ENCODE measurements around the gene CTLA4.

CTLA4 gene

GRCh38 chr2:203835892-203836800 lies 31.4 kb upstream of the CTLA4 start:
- H3K4me1 ChIP-seq (ENCODE audit: control insufficient read depth, insufficient read depth, low read length): no peaks in the 10 kb centered on the region
- no peak overlapping the region for H3K4me3 ChIP-seq (ENCODE audit: low read depth, low read length)
- no peaks in the 10 kb centered on the region for H3K36me3 ChIP-seq (ENCODE audit: control insufficient read depth, insufficient read depth, low read length)

DNA sequence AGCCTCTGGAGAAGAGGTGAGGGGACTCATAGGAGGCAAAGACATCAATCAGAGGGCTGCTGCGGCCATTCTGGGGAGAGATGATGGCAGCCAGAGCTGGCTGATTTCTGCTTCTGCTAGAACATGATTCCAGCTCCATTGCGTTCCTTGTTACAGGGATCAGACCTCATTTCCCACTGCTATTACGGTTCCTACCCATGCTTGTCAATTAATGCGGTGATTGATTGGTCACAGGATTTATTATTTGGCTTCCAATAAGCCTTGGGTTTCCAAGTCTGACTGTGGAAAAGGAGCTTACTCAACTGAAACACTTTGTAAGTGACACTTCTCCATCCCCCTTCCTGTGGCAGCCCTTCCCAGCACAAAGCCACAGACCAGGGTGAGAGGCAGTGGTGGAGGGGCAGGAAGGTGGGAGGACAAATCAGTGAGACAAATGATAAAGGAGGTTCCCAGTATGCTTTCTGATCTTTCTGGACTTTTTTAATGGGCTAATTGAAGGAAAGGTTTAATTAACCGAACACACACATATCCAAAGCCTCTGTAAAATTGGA lies 26.8 kb upstream of the CTLA4 start:
- no peaks in the 10 kb centered on the region for H3K4me1 ChIP-seq (ENCODE audit: control insufficient read depth, insufficient read depth, low read length)
- no peak overlapping the region for H3K4me3 ChIP-seq (ENCODE audit: low read depth, low read length)
- no peaks in the 10 kb centered on the region for H3K9me3 ChIP-seq (ENCODE audit: control insufficient read depth, insufficient read depth, low read length)
- H3K36me3 ChIP-seq (ENCODE audit: control insufficient read depth, insufficient read depth, low read length): no peaks in the 10 kb centered on the region
- H3K9ac ChIP-seq (ENCODE audit: low read depth, low read length): no peak overlapping the region
- H3K27me3 ChIP-seq (ENCODE audit: control insufficient read depth, insufficient read depth, low read length): no peaks in the 10 kb centered on the region

More at GRCh38 chr2:203835892-203836800, 31.4 kb upstream of the CTLA4 start:
- Histone ChIP-seq H3K9me3 (ENCODE audit: control insufficient read depth, insufficient read depth, low read length) (no peaks in the 10 kb centered on the region), H3K9ac (ENCODE audit: low read depth, low read length) (no peak overlapping the region), H3K27me3 (ENCODE audit: control insufficient read depth, insufficient read depth, low read length) (no peaks in the 10 kb centered on the region)

- Histone ChIP-seq H3K27me3 (ENCODE audit: control insufficient read depth, insufficient read depth, low read length) (no peaks in the 10 kb centered on the region), H3K4me1 (ENCODE audit: control insufficient read depth, insufficient read depth, low read length) (no peaks in the 10 kb centered on the region), H3K9me3 (ENCODE audit: control insufficient read depth, insufficient read depth, low read length) (no peaks in the 10 kb centered on the region), H3K9ac (ENCODE audit: low read depth, low read length) (no peak overlapping the region), H3K36me3 (ENCODE audit: control insufficient read depth, insufficient read depth, low read length) (no peaks in the 10 kb centered on the region), H3K4me3 (ENCODE audit: low read depth, low read length) (no peak overlapping the region)
These were observed 25.9 kb upstream of the CTLA4 start for GRCh38 chr2:203841654-203842053.

GRCh38 chr2:203842373-203842772 lies 25.2 kb upstream of the CTLA4 start:
- Histone ChIP-seq H3K4me1 (ENCODE audit: control insufficient read depth, insufficient read depth, low read length) (no peaks in the 10 kb centered on the region), H3K9me3 (ENCODE audit: control insufficient read depth, insufficient read depth, low read length) (no peaks in the 10 kb centered on the region), H3K9ac (ENCODE audit: low read depth, low read length) (no peak overlapping the region), H3K36me3 (ENCODE audit: control insufficient read depth, insufficient read depth, low read length) (no peaks in the 10 kb centered on the region), H3K27me3 (ENCODE audit: control insufficient read depth, insufficient read depth, low read length) (no peaks in the 10 kb centered on the region), H3K4me3 (ENCODE audit: low read depth, low read length) (no peak overlapping the region)

DNA sequence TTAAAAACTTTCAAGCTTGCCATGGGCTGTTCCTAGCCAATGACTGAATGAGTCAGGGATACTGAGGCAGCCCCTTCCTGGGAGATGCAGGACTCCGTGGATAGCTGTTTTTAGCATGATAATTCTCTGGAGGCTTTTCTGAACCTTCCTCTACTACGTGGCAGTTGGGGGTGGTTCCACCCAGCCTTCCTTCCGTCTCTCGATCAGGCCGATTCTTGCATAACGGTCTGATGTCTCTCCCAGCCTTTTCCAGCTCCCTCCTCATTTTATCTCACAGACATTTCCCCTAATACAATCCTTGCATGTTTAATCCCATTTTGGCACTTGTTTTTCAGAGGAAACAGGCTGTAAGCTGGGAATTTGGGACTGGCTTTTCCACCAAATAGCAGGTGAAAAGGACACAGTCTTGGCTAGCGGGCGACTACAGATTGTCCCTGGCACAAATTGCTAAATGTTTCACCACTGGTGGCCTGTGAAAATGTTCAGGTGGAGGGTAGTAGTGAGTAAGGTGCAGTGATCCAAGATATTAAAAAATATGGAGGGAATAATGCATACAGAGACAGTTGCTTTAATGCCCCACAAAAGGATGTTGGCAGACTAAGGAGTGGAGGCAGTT lies 21.0 kb upstream of the CTLA4 start:
- H3K4me3 ChIP-seq (ENCODE audit: low read depth, low read length): no peak overlapping the region
- H3K4me1 ChIP-seq (ENCODE audit: control insufficient read depth, insufficient read depth, low read length): no peaks in the 10 kb centered on the region
- no peak overlapping the region for H3K9ac ChIP-seq (ENCODE audit: low read depth, low read length)
- H3K36me3 ChIP-seq (ENCODE audit: control insufficient read depth, insufficient read depth, low read length): no peaks in the 10 kb centered on the region
- no peaks in the 10 kb centered on the region for H3K9me3 ChIP-seq (ENCODE audit: control insufficient read depth, insufficient read depth, low read length)
- no peaks in the 10 kb centered on the region for H3K27me3 ChIP-seq (ENCODE audit: control insufficient read depth, insufficient read depth, low read length)

DNA sequence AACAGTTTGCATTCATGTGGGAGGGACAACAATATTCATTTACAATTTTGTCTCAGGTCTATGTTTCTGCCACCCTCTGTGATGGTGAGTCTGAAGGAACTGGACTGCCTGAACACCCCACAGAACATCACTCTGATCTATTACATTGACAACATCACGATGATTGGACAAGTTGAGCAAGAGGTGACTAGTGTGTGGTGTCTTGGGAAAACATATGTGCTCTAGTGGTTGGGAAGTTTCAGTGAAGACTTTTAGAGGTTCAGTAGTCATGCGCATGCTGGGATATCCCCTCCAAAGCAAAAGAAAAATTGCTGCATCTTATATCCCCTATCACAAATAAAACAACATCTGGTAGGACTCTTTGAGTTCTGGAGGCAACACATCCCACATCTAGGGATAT lies 18.6 kb upstream of the CTLA4 start:
- H3K9ac ChIP-seq (ENCODE audit: low read depth, low read length): no peak overlapping the region
- no peaks in the 10 kb centered on the region for H3K36me3 ChIP-seq (ENCODE audit: control insufficient read depth, insufficient read depth, low read length)
- H3K27me3 ChIP-seq (ENCODE audit: control insufficient read depth, insufficient read depth, low read length): no peaks in the 10 kb centered on the region
- H3K4me3 ChIP-seq (ENCODE audit: low read depth, low read length): no peak overlapping the region
- H3K9me3 ChIP-seq (ENCODE audit: control insufficient read depth, insufficient read depth, low read length): no peaks in the 10 kb centered on the region
- no peaks in the 10 kb centered on the region for H3K4me1 ChIP-seq (ENCODE audit: control insufficient read depth, insufficient read depth, low read length)

- Histone ChIP-seq H3K36me3 (ENCODE audit: control insufficient read depth, insufficient read depth, low read length) (no peaks in the 10 kb centered on the region), H3K4me1 (ENCODE audit: control insufficient read depth, insufficient read depth, low read length) (no peaks in the 10 kb centered on the region), H3K9me3 (ENCODE audit: control insufficient read depth, insufficient read depth, low read length) (no peaks in the 10 kb centered on the region), H3K4me3 (ENCODE audit: low read depth, low read length) (no peak overlapping the region), H3K27me3 (ENCODE audit: control insufficient read depth, insufficient read depth, low read length) (no peaks in the 10 kb centered on the region), H3K9ac (ENCODE audit: low read depth, low read length) (no peak overlapping the region)
These were observed 14.8 kb upstream of the CTLA4 start for GRCh38 chr2:203852760-203853159.

- no peak overlapping the region for H3K4me3 ChIP-seq (ENCODE audit: low read depth, low read length)
- no peak overlapping the region for H3K9ac ChIP-seq (ENCODE audit: low read depth, low read length)
- no peaks in the 10 kb centered on the region for H3K4me1 ChIP-seq (ENCODE audit: control insufficient read depth, insufficient read depth, low read length)
- H3K9me3 ChIP-seq (ENCODE audit: control insufficient read depth, insufficient read depth, low read length): no peaks in the 10 kb centered on the region
- H3K27me3 ChIP-seq (ENCODE audit: control insufficient read depth, insufficient read depth, low read length): no peaks in the 10 kb centered on the region
- H3K36me3 ChIP-seq (ENCODE audit: control insufficient read depth, insufficient read depth, low read length): no peaks in the 10 kb centered on the region
These were observed 14.3 kb upstream of the CTLA4 start for GRCh38 chr2:203853271-203853670.

DNA sequence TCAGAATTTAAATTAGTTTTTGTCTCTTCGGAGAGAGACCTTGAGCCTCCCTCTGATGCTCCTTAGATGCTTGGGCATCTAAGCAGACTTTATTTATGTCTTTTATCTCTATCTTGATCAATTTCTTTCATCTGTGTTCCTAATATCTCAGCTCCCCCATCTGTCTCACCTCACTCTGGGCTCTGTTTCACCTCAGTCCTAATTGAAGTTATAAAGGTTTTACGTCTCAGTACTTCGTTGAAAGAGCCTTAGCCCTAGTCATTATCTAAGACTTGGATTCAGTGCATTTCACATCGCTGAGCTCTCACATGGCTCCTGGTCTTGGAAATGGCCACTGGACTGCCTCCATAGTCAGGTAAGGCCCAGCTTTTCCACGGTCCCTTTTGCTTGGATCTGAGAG lies 13.8 kb upstream of the CTLA4 start:
- Histone ChIP-seq H3K4me3 (ENCODE audit: low read depth, low read length) (no peak overlapping the region), H3K27me3 (ENCODE audit: control insufficient read depth, insufficient read depth, low read length) (no peaks in the 10 kb centered on the region), H3K9me3 (ENCODE audit: control insufficient read depth, insufficient read depth, low read length) (no peaks in the 10 kb centered on the region), H3K9ac (ENCODE audit: low read depth, low read length) (no peak overlapping the region), H3K4me1 (ENCODE audit: control insufficient read depth, insufficient read depth, low read length) (no peaks in the 10 kb centered on the region), H3K36me3 (ENCODE audit: control insufficient read depth, insufficient read depth, low read length) (no peaks in the 10 kb centered on the region)

DNA sequence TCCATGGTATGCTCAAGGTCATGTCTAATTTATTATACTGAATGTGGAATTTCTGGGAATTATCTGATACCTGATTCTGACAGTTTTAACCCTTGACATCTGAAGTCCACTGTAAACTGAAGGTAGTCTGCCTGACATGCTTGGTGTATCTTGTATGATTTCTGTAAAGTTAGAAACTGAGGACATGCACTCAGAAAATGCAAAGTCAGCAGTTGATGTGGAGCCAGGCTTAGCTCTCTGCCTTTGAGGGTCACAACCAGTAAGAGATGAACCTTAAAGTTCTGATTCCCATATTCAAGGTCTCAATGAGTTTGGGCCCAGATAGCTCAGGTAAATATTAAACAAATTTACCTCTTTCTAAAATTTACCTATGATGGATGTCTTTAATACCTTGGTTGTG lies 12.3 kb upstream of the CTLA4 start:
- H3K4me3 ChIP-seq (ENCODE audit: low read depth, low read length): no peak overlapping the region
- H3K4me1 ChIP-seq (ENCODE audit: control insufficient read depth, insufficient read depth, low read length): no peaks in the 10 kb centered on the region
- no peaks in the 10 kb centered on the region for H3K27me3 ChIP-seq (ENCODE audit: control insufficient read depth, insufficient read depth, low read length)
- no peak overlapping the region for H3K9ac ChIP-seq (ENCODE audit: low read depth, low read length)
- H3K36me3 ChIP-seq (ENCODE audit: control insufficient read depth, insufficient read depth, low read length): no peaks in the 10 kb centered on the region
- H3K9me3 ChIP-seq (ENCODE audit: control insufficient read depth, insufficient read depth, low read length): no peaks in the 10 kb centered on the region

DNA sequence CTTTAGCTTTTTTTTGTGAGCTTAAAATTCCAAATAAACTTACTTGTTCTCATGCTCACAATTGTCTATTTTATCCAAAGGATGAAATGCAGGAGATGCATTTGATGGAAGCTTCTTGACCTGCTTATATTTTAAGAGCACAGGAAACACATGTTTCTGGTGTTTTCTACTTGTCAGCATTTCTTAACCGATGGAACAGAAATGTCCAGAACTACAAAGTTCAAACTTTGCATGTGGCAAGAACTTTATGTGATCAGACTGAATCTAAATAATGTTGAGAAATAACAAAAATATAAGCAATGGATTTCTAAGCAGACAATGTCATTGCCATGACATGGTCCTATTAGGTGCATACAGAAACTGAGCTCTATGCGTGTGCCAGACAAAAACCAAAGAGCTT lies 9.9 kb upstream of the CTLA4 start:
- no peaks in the 10 kb centered on the region for H3K9me3 ChIP-seq (ENCODE audit: control insufficient read depth, insufficient read depth, low read length)
- no peak overlapping the region for H3K4me3 ChIP-seq (ENCODE audit: low read depth, low read length)
- H3K9ac ChIP-seq (ENCODE audit: low read depth, low read length): no peak overlapping the region
- H3K36me3 ChIP-seq (ENCODE audit: control insufficient read depth, insufficient read depth, low read length): no peaks in the 10 kb centered on the region
- no peaks in the 10 kb centered on the region for H3K4me1 ChIP-seq (ENCODE audit: control insufficient read depth, insufficient read depth, low read length)
- H3K27me3 ChIP-seq (ENCODE audit: control insufficient read depth, insufficient read depth, low read length): no peaks in the 10 kb centered on the region

- no peak overlapping the region for H3K4me3 ChIP-seq (ENCODE audit: low read depth, low read length)
- H3K4me1 ChIP-seq (ENCODE audit: control insufficient read depth, insufficient read depth, low read length): no peaks in the 10 kb centered on the region
- H3K9ac ChIP-seq (ENCODE audit: low read depth, low read length): no peak overlapping the region
- H3K9me3 ChIP-seq (ENCODE audit: control insufficient read depth, insufficient read depth, low read length): no peaks in the 10 kb centered on the region
- H3K36me3 ChIP-seq (ENCODE audit: control insufficient read depth, insufficient read depth, low read length): no peaks in the 10 kb centered on the region
- H3K27me3 ChIP-seq (ENCODE audit: control insufficient read depth, insufficient read depth, low read length): no peaks in the 10 kb centered on the region
These were observed 9.4 kb upstream of the CTLA4 start for GRCh38 chr2:203858176-203858575.

Measured in iPS-15b (cell line).